Panc1 (cell line): ENCODE measurements around the gene PIGR.

Source experiments
- CTCF ChIP-seq: fragments of 450-650 bp; IDR thresholded peaks from 2 replicates; pipeline ENCODE4 v1.5.1; 2017; ENCODE audit warnings: mild to moderate bottlenecking
- POLR2AphosphoS5 ChIP-seq: IDR thresholded peaks from 2 replicates; pipeline ENCODE4 v1.6.1; 2012; ENCODE audit warnings: mild to moderate bottlenecking, low read depth, low read length, moderate library complexity
- REST ChIP-seq, 2 experiments: IDR thresholded peaks; 2 replicates each; pipeline ENCODE4 v1.6.1; 2011 to 2012; ENCODE audit warnings: low read depth in 2 of 2, control low read depth in 1 of 2, low read length in 1 of 2, mild to moderate bottlenecking in 1 of 2, moderate library complexity in 1 of 2; ENCODE audit not compliant: insufficient read depth in 1 of 2

GRCh38 chr1:206986402-206986801, 40.1 kb upstream of the PIGR start:
- TF ChIP-seq POLR2AphosphoS5 (no peak), CTCF (no peak), REST (IDR thresholded peaks at IDR 0.05; ENCODE audit: insufficient read depth in 1 of 2, low read depth in 2 of 2, low read length in 1 of 2) (no peak)
